Adrenal gland (tissue), 5 donors: ENCODE results near the gene PLEKHG4B.

Source experiments
- POLR2A ChIP-seq, 2 donors: fragments of 450-650 bp; IDR thresholded peaks; one replicate each; pipeline ENCODE4 v1.6.1; 2017; ENCODE audit warnings: antibody characterized with exemption in 2 of 2, mild to moderate bottlenecking in 2 of 2, moderate library complexity in 1 of 2
- TF ChIP-seq, protein P1 (sequence below), 6 experiments: fragments of 450-650 bp in 4 of 6; fragments of 200-600 bp in 2 of 6; sonication (generic) in 1 of 6; IDR thresholded peaks; 1 replicate in 5 of 6; 2 replicates in 1 of 6; pipeline versions ENCODE4 v1.5.1 to v1.8.0; 2016 to 2021; ENCODE audit warnings: antibody characterized with exemption in 6 of 6, mild to moderate bottlenecking in 2 of 6, moderate library complexity in 1 of 6
- donor health status: DM: no; HTN: no; CAD: no.

GRCh38 chr5:105504-106070 lies 13.6 kb downstream of the PLEKHG4B start:
- TF ChIP-seq, protein P1, sequence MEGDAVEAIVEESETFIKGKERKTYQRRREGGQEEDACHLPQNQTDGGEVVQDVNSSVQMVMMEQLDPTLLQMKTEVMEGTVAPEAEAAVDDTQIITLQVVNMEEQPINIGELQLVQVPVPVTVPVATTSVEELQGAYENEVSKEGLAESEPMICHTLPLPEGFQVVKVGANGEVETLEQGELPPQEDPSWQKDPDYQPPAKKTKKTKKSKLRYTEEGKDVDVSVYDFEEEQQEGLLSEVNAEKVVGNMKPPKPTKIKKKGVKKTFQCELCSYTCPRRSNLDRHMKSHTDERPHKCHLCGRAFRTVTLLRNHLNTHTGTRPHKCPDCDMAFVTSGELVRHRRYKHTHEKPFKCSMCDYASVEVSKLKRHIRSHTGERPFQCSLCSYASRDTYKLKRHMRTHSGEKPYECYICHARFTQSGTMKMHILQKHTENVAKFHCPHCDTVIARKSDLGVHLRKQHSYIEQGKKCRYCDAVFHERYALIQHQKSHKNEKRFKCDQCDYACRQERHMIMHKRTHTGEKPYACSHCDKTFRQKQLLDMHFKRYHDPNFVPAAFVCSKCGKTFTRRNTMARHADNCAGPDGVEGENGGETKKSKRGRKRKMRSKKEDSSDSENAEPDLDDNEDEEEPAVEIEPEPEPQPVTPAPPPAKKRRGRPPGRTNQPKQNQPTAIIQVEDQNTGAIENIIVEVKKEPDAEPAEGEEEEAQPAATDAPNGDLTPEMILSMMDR (IDR thresholded peaks at IDR 0.05) = no peak
- TF ChIP-seq POLR2A (IDR thresholded peaks at IDR 0.05) = no peak
